Fibroblast of skin of left biceps (primary cell): ENCODE measurements around the gene C9orf152.
A peak's percentile ranks its signal among the peaks of the same experiment; 100 is the strongest.
"Not testable (repeated sequence)": the region's sequence is repeated elsewhere in the genome, so short reads cannot be mapped to it uniquely, and the experiment has no call there.

Source experiments
- DNase-seq, 2 experiments: peaks; one replicate each; pipeline ENCODE4 v3.0.0-alpha.2; 2013; ENCODE audit warnings: low read depth in 2 of 2

Gene C9orf152

DNA sequence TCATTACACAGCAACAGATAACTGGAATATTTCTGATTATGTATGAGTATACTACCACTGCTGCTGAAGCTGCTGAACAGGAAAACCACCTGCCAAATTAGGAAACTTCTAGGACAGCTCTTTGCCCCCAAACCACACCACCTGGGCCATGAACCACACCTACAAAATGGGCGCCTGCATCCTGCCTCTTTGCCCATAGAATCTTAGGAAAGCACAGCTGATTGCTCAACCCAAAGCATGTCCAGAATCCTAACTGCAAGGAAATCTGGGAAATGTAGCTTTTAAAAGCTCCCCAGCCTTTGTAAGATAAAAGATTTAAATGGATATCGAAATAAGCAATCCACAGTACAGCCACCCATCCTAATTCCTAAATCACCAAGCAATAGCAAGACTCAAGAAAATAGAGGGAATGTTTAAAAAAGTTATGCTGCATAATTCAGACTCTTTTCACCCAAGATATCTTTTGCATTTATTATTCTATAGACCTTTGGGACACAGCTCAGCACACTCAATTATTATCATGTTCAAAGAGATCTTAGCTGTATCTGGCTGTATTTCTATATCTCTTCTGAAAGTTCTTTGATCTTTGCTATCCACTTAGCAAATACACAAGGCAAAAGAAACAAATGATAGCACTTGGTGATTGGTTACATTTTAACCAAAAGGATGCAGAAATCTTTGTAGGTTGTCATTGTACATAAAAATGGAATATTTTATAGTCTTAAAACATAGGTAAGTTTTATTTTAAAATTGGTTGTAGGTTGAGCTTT, 6.8 kb upstream of the C9orf152 start:
- no peak for DNase-seq

GRCh38 chr9:110214090-110214489, 6.1 kb upstream of the C9orf152 start:
- DNase-seq = no peak

DNA sequence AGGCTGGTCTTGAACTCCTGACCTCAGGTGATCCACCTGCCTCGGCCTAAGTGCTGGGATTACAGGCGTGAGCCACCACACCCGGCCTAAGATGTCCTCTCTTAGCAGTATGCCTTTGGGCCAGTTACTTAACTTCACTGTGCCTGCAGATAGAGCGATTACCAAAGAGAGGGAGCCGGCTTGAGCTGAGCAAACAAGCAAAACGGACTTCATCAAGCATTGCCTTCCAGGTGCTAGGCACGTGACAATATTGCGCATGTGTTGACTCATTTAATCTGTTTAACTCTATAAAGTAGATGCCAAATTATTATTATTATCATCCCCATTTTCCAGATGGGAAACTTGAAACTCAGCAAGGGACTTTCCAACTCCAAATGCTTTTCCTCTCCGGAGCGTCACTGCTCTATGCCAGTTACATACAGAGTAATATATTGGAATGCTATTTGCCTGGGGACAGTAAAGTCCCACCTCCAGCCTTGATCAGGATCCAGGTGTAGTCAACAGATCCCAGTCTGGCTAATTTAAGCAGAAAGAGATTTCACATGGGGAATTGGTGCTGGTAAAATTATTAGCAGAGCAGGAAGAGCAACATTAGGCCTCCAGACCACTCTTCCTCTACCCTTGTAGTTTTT, 5.6 kb upstream of the C9orf152 start:
- DNase-seq = no peak

- no peak for DNase-seq
Measured at GRCh38 chr9:110207071-110207641, 803 bp downstream of the C9orf152 start.

GRCh38 chr9:110206389-110206788, 1.6 kb downstream of the C9orf152 start:
- DNase-seq = no peak

- DNase-seq = not testable (repeated sequence)
Measured at GRCh38 chr9:110205612-110206011, 2.3 kb downstream of the C9orf152 start.

GRCh38 chr9:110202232-110202631, 5.7 kb downstream of the C9orf152 start:
- DNase-seq = no peak

- DNase-seq = no peak
Measured at GRCh38 chr9:110199643-110200042, 8.3 kb downstream of the C9orf152 start.

DNA sequence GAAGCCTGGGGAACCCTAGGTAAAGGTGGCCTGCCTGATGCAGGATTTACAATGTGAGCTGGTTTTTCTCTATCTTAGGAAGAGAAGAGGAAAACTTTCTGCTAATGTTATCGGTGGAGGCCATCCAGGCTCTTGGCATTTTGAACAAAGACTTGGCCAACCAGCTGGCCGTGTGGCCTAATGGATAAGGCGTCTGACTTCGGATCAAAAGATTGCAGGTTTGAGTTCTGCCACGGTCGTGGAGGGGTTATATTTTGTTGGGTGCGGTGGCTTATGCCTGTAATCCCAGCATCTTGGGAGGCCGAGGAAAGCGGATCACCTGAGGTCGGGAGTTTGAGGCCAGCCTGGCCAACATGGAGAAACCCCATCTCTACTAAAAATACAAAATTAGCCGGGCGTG, 9.6 kb downstream of the C9orf152 start:
- no peak for DNase-seq

GRCh38 chr9:110197330-110198187, 10.4 kb downstream of the C9orf152 start:
- no peak for DNase-seq

GRCh38 chr9:110196084-110196499, 11.9 kb downstream of the C9orf152 start:
- not testable (repeated sequence) for DNase-seq

- peak; percentile 97 to 98 for DNase-seq
Measured at GRCh38 chr9:110192531-110193261, 15.3 kb downstream of the C9orf152 start.

- no peak for DNase-seq
Measured at GRCh38 chr9:110191615-110192014, 16.3 kb downstream of the C9orf152 start.

- DNase-seq = no peak
Measured at GRCh38 chr9:110189559-110190320, 18.2 kb downstream of the C9orf152 start.

DNA sequence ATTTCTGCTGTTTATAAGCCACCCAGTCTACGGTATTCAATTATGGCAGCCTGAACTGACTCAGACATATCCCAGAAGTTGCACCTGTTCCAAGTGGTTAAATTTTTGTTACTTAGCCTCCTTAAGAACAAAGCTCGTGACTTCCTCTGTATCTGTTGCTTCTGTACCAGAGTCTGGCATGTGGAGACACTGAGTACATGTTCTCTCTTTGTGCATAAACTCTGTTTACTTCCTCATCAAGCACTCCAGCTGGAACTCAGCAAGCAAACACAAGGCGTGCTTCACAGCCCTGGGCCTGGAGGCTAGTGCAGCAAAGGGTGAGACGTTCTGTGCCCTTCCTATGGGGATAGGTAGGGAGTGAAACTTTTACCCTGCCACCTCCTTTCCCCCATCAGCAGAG, 19.0 kb downstream of the C9orf152 start:
- no peak for DNase-seq

DNA sequence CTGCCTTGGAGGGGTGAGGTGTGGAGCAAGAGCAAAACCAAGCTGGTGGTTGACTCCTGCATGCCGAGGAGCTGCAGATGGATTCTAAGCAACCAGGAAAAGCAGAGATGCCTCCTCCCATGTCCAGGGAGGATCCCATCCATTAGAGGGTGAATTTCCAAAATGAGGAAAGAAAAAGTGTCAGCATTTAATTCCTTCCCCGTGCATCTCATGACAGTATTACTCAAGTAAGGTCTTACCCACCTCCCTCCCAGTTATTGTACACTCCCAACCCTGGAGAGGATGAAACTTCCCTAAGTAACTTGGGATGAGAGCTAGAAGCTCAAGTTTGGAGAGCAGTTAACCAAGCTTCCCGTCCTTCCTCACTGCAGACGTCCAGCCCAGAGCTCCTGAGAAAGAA, 19.9 kb downstream of the C9orf152 start:
- DNase-seq = no peak

DNA sequence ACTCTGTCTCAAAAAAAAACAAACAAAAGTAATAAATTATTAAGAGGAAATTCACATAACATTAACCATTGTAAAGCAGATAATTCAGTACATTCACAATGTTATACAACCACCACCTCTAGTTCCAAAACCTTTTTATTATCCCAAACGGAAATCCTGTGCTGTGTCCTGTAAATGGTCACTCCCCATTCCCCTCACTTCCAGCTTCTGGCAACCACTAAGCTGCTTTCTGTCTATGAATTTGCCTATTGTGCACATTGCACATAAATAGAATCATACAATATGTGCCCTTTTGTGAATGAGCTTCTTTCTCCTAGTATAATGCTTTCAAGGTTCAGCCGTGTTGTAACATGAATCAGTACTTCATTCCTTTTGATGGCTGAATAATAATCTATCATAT, 20.8 kb downstream of the C9orf152 start:
- no peak for DNase-seq

GRCh38 chr9:110186254-110186653, 21.7 kb downstream of the C9orf152 start:
- no peak for DNase-seq

DNA sequence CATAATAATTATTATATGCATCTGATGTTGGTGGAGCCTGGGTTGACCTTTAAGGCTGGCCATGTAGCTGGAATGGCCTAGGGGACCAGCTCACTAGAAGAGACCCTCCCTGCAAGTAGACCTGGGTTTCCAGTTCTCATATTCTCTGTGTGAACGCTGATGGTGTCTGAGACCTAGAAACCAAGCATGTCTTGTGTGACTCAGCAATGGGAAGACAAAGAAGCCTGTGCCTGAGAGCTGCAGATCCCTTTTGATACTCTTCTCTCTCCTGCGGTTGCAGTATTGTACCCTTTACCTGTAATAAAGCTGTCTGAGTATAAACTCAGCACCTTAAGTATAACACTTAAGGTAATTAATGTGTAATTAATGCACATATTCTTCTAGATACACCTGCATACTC, 22.2 kb downstream of the C9orf152 start:
- no peak for DNase-seq
